ENCODE results near the gene HPN.

Gene HPN

GRCh38 chr19:34999498-35000337, 41.8 kb upstream of the HPN start, which contains the start of gene GRAMD1A:
TSS of gene GRAMD1A (plus strand) at chr19:35000323. CDS start at chr19:35000479, 156 bp downstream.
- peak; percentile 78 for DNase-seq
- Histone ChIP-seq H3K4me1 (ENCODE audit: insufficient read depth, low read length) (peaks cover 80% of the 10 kb centered on the region), H3K4me3 (ENCODE audit: low read depth in 1 of 2, low read length in 2 of 2) (peak within 1 kb of the TSS; percentile 66 to 80; a peak in 3 of 4 replicates)

GRCh38 chr19:35000338-35000646, 41.2 kb upstream of the HPN start:
- H3K4me2 ChIP-seq (ENCODE audit: insufficient read depth, low read length): peak overlapping the region; percentile 69
- no peaks in the 10 kb centered on the region for H3K27me3 ChIP-seq (ENCODE audit: insufficient read depth, low read length, poor library complexity)
- no peaks in the 10 kb centered on the region for H3K9me3 ChIP-seq (ENCODE audit: insufficient read depth, low read length, severe bottlenecking)
- peaks cover 38% of the 10 kb centered on the region for H3K36me3 ChIP-seq (ENCODE audit: insufficient read depth, low read length)
- H3K4me1 ChIP-seq (ENCODE audit: insufficient read depth, low read length): peaks cover 80% of the 10 kb centered on the region
- ATAC-seq (ENCODE audit: insufficient read depth, low read depth) (peak; percentile 42), DNase-seq (no peak)
- peak overlapping the region; percentile 66 to 80; a peak in 3 of 4 replicates for H3K4me3 ChIP-seq (ENCODE audit: low read depth in 1 of 2, low read length in 2 of 2)
- TF ChIP-seq EZH2 (IDR thresholded peaks at IDR 0.05; ENCODE audit: borderline replicate concordance, low read depth, low read length, severe bottlenecking) (no peak), CTCF (IDR thresholded peaks at IDR 0.05; ENCODE audit: borderline replicate concordance, extremely low read depth, low read length, poor library complexity, severe bottlenecking) (no peak)
- H4K20me1 ChIP-seq (ENCODE audit: insufficient read depth, low read length): peaks cover 40% of the 10 kb centered on the region
- H3K79me2 ChIP-seq (ENCODE audit: insufficient read depth, low read length): peaks cover 57% of the 10 kb centered on the region
- H2AFZ ChIP-seq (ENCODE audit: low read depth, low read length): peak overlapping the region; percentile 79
- peak overlapping the region; percentile 87 for H3K9ac ChIP-seq (ENCODE audit: low read depth, low read length)
- H3K27ac ChIP-seq (ENCODE audit: low read length): peak overlapping the region; percentile 88

More at GRCh38 chr19:34999498-35000337, 41.8 kb upstream of the HPN start, which contains the start of gene GRAMD1A:
- Histone ChIP-seq H3K27me3 (ENCODE audit: insufficient read depth, low read length, poor library complexity) (no peaks in the 10 kb centered on the region), H3K79me2 (ENCODE audit: insufficient read depth, low read length) (peaks cover 52% of the 10 kb centered on the region), H3K9ac (ENCODE audit: low read depth, low read length) (peak within 1 kb of the TSS; percentile 87), H2AFZ (ENCODE audit: low read depth, low read length) (peak within 1 kb of the TSS; percentile 79), H3K4me2 (ENCODE audit: insufficient read depth, low read length) (peak within 1 kb of the TSS; percentile 69), H4K20me1 (ENCODE audit: insufficient read depth, low read length) (peaks cover 34% of the 10 kb centered on the region), H3K27ac (ENCODE audit: low read length) (peak within 1 kb of the TSS; percentile 88), H3K9me3 (ENCODE audit: insufficient read depth, low read length, severe bottlenecking) (no peaks in the 10 kb centered on the region), H3K36me3 (ENCODE audit: insufficient read depth, low read length) (peaks cover 34% of the 10 kb centered on the region)
- no peak for TF ChIP-seq EZH2 (IDR thresholded peaks at IDR 0.05; ENCODE audit: borderline replicate concordance, low read depth, low read length, severe bottlenecking)
- TF ChIP-seq CTCF (IDR thresholded peaks at IDR 0.05; ENCODE audit: borderline replicate concordance, extremely low read depth, low read length, poor library complexity, severe bottlenecking): no peak
- peak; percentile 60 for ATAC-seq (ENCODE audit: insufficient read depth, low read depth)

- H3K4me1 ChIP-seq (ENCODE audit: insufficient read depth, low read length): peaks cover 77% of the 10 kb centered on the region
Observed at GRCh38 chr19:35000647-35001501, 40.6 kb upstream of the HPN start.

More at GRCh38 chr19:35000647-35001501, 40.6 kb upstream of the HPN start:
- Histone ChIP-seq H3K36me3 (ENCODE audit: insufficient read depth, low read length) (peaks cover 44% of the 10 kb centered on the region), H3K27me3 (ENCODE audit: insufficient read depth, low read length, poor library complexity) (no peaks in the 10 kb centered on the region), H3K27ac (ENCODE audit: low read length) (peak overlapping the region; percentile 88), H3K4me2 (ENCODE audit: insufficient read depth, low read length) (peak overlapping the region; percentile 69), H4K20me1 (ENCODE audit: insufficient read depth, low read length) (peaks cover 46% of the 10 kb centered on the region), H3K79me2 (ENCODE audit: insufficient read depth, low read length) (peaks cover 63% of the 10 kb centered on the region), H3K4me3 (ENCODE audit: low read depth in 1 of 2, low read length in 2 of 2) (peak overlapping the region; percentile 66 to 80; a peak in 3 of 4 replicates), H3K9ac (ENCODE audit: low read depth, low read length) (peak overlapping the region; percentile 87), H3K9me3 (ENCODE audit: insufficient read depth, low read length, severe bottlenecking) (no peaks in the 10 kb centered on the region), H2AFZ (ENCODE audit: low read depth, low read length) (peak overlapping the region; percentile 54)
- DNase-seq: peak; percentile 87
- TF ChIP-seq EZH2 (IDR thresholded peaks at IDR 0.05; ENCODE audit: borderline replicate concordance, low read depth, low read length, severe bottlenecking) (no peak), CTCF (IDR thresholded peaks at IDR 0.05; ENCODE audit: borderline replicate concordance, extremely low read depth, low read length, poor library complexity, severe bottlenecking) (no peak)
- ATAC-seq (ENCODE audit: insufficient read depth, low read depth): peak; percentile 81

Measured in DND-41 (cell line).